GM19238 (cell line): ENCODE measurements around the gene LRMDA.
"Not testable (repeated sequence)": the region's sequence is repeated elsewhere in the genome, so short reads cannot be mapped to it uniquely, and the experiment has no call there.

Experiments used
- DNase-seq: peaks from one replicate; pipeline ENCODE4 v3.0.0; 2011; ENCODE audit warnings: low spot score; ENCODE audit not compliant: insufficient read length

LRMDA gene

GRCh38 chr10:75505293-75505692 is 73.9 kb downstream of the LRMDA start:
- no peak for DNase-seq

GRCh38 chr10:75505840-75506506 is 74.5 kb downstream of the LRMDA start:
- DNase-seq = no peak

GRCh38 chr10:75506930-75507329 is 75.5 kb downstream of the LRMDA start:
- no peak for DNase-seq

GRCh38 chr10:75507469-75507868 is 76.0 kb downstream of the LRMDA start:
- DNase-seq = no peak

- no peak for DNase-seq
Measured at GRCh38 chr10:75508239-75508813, 76.9 kb downstream of the LRMDA start.

GRCh38 chr10:75508814-75509306 is 77.4 kb downstream of the LRMDA start:
- no peak for DNase-seq

- no peak for DNase-seq
Measured at GRCh38 chr10:75509706-75510105, 78.3 kb downstream of the LRMDA start.

GRCh38 chr10:75511011-75511410 is 79.6 kb downstream of the LRMDA start:
- DNase-seq = no peak

GRCh38 chr10:75512203-75512933 is 80.9 kb downstream of the LRMDA start:
- no peak for DNase-seq

- DNase-seq = no peak
Measured at GRCh38 chr10:75513292-75513885, 82.0 kb downstream of the LRMDA start.

GRCh38 chr10:75514830-75515229 is 83.4 kb downstream of the LRMDA start:
- no peak for DNase-seq

GRCh38 chr10:75516154-75516553 is 84.7 kb downstream of the LRMDA start:
- not testable (repeated sequence) for DNase-seq

GRCh38 chr10:75519213-75519612 is 87.8 kb downstream of the LRMDA start:
- not testable (repeated sequence) for DNase-seq

- DNase-seq = not testable (repeated sequence)
Measured at GRCh38 chr10:75521194-75521829, 89.9 kb downstream of the LRMDA start.

GRCh38 chr10:75525067-75525466 is 93.6 kb downstream of the LRMDA start:
- DNase-seq = no peak

- DNase-seq = no peak
Measured at GRCh38 chr10:75525646-75526045, 94.2 kb downstream of the LRMDA start.

GRCh38 chr10:75527542-75527941 is 96.1 kb downstream of the LRMDA start:
- no peak for DNase-seq

GRCh38 chr10:75528392-75528791 is 97.0 kb downstream of the LRMDA start:
- no peak for DNase-seq

- no peak for DNase-seq
Measured at GRCh38 chr10:75530299-75530698, 98.9 kb downstream of the LRMDA start.

- no peak for DNase-seq
Measured at GRCh38 chr10:75531571-75532031, 100.2 kb downstream of the LRMDA start.

- no peak for DNase-seq
Measured at GRCh38 chr10:75532253-75532924, 101.0 kb downstream of the LRMDA start.
